Endothelial cell of umbilical vein (primary cell): ENCODE results near the gene RNASE8. TPM values are rescaled to one million over a fixed set of nuclear protein-coding genes. Genes with fewer than 3 reads are reported as not detected.

Experiments
- BruUV-seq: library from RNA; stranded (reverse); fragments of 400-500 nt; replicated peaks from 2 replicates; lab custom pipeline; 2021; lab: Mats Ljungman, UMichigan
- CTCF ChIA-PET: fragments of 300-600, 350-600 bp; sonication (Branson Sonifier 250); formaldehyde crosslinking; loops from one replicate; lab custom pipeline; 2021; ENCODE audit warnings: antibody characterized with exemption, inconsistent platforms; lab: Charles Lee
- POLR2A ChIA-PET: fragments of 300-600, 350-600 bp; sonication (Branson Sonifier 250); formaldehyde crosslinking; loops from one replicate; lab custom pipeline; 2021; ENCODE audit warnings: antibody characterized with exemption, inconsistent platforms; lab: Charles Lee
- DNase-seq: peaks from one replicate; pipeline ENCODE4 v3.0.0-alpha.2; 2011; ENCODE audit warnings: low read depth, low spot score
- FAIRE-seq: peaks from 2 replicates; lab custom pipeline; 2011; peaks lifted over from hg19 to GRCh38; lab: Jason Lieb, UNC
- H2AFZ ChIP-seq: 2 replicates; pipeline ENCODE4 v1.6.0; 2012; ENCODE audit warnings: low read depth, low read length, control low read depth, inconsistent platforms
- H3K27ac ChIP-seq: 2 replicates; pipeline ENCODE4 v1.5.1; 2011; ENCODE audit warnings: low read depth, mild to moderate bottlenecking, control low read depth, low read length, moderate library complexity; ENCODE audit not compliant: insufficient read depth
- H3K27me3 ChIP-seq, 2 experiments: 2 replicates each; pipeline versions ENCODE4 v1.6.0 to v1.6.1; 2011; ENCODE audit warnings: low read length in 2 of 2, mixed read lengths in 1 of 2; ENCODE audit not compliant: control insufficient read depth in 2 of 2, insufficient read depth in 2 of 2
- H3K36me3 ChIP-seq, 2 experiments: 2 replicates in 1 of 2; 3 replicates in 1 of 2; pipeline ENCODE4 v1.5.1; 2011; ENCODE audit warnings: low read length in 2 of 2, mild to moderate bottlenecking in 1 of 2, moderate library complexity in 1 of 2; ENCODE audit not compliant: control insufficient read depth in 2 of 2, insufficient read depth in 2 of 2; ENCODE audit errors: extremely low read depth in 1 of 2
- H3K4me1 ChIP-seq: 3 replicates; pipeline ENCODE4 v1.5.1; 2011; ENCODE audit warnings: mild to moderate bottlenecking, low read length; ENCODE audit not compliant: control insufficient read depth, insufficient read depth; ENCODE audit errors: extremely low read depth
- H3K4me2 ChIP-seq: 2 replicates; pipeline ENCODE4 v1.6.1; 2011; ENCODE audit warnings: low read length, control low read depth, mixed read lengths; ENCODE audit not compliant: insufficient read depth
- H3K4me3 ChIP-seq, 3 experiments: fragments of 200-600 bp in 1 of 3; sonication (generic), shearing (Covaris generic) in 1 of 3; replicated peaks in 1 of 3; 2 replicates each; pipeline ENCODE4 v1.5.1; 2011 to 2016; ENCODE audit warnings: control low read depth in 3 of 3, low read length in 3 of 3, mild to moderate bottlenecking in 2 of 3, inconsistent platforms in 1 of 3, low read depth in 1 of 3, moderate library complexity in 1 of 3; ENCODE audit not compliant: insufficient read depth in 1 of 3
- H3K79me2 ChIP-seq: 2 replicates; pipeline ENCODE4 v1.6.0; 2012; ENCODE audit warnings: low read length, inconsistent platforms; ENCODE audit not compliant: control insufficient read depth, insufficient read depth
- H3K9ac ChIP-seq: replicated peaks from 2 replicates; pipeline ENCODE3; 2011; ENCODE audit warnings: low read length, control low read depth; ENCODE audit not compliant: insufficient read depth; ENCODE audit errors: extremely low read depth
- H3K9me1 ChIP-seq: replicated peaks from 3 replicates; pipeline ENCODE4 v1.6.0; 2011; ENCODE audit warnings: mild to moderate bottlenecking, low read length; ENCODE audit not compliant: control insufficient read depth, insufficient read depth; ENCODE audit errors: extremely low read depth
- H3K9me3 ChIP-seq: replicated peaks from 2 replicates; pipeline ENCODE4 v1.5.1; 2012; ENCODE audit warnings: low read length, inconsistent platforms; ENCODE audit not compliant: control insufficient read depth, insufficient read depth
- H4K20me1 ChIP-seq: replicated peaks from 2 replicates; pipeline ENCODE3; 2011; ENCODE audit warnings: mild to moderate bottlenecking, low read length; ENCODE audit not compliant: control insufficient read depth, insufficient read depth; ENCODE audit errors: extremely low read depth
- EZH2 ChIP-seq: IDR thresholded peaks from 2 replicates; pipeline ENCODE4 v1.6.1; 2012; ENCODE audit warnings: borderline replicate concordance, low read depth, mild to moderate bottlenecking, moderate library complexity, low read length, inconsistent platforms; ENCODE audit not compliant: severe bottlenecking
- FOS ChIP-seq: IDR thresholded peaks from 2 replicates; pipeline ENCODE4 v1.6.1; 2011; ENCODE audit warnings: mild to moderate bottlenecking, low read length, moderate library complexity, borderline replicate concordance; ENCODE audit not compliant: insufficient read depth
- GATA2 ChIP-seq: IDR thresholded peaks from 2 replicates; pipeline ENCODE4 v1.7.0; 2011; ENCODE audit warnings: low read depth, mild to moderate bottlenecking, moderate library complexity, mixed read lengths, low read length; ENCODE audit not compliant: insufficient read length, insufficient read depth
- JUN ChIP-seq: IDR thresholded peaks from 2 replicates; pipeline ENCODE4 v1.6.1; 2011; ENCODE audit warnings: borderline replicate concordance, low read depth; ENCODE audit not compliant: insufficient read length, insufficient read depth
- MAX ChIP-seq: IDR thresholded peaks from 2 replicates; pipeline ENCODE4 v1.6.1; 2011; ENCODE audit not compliant: insufficient read depth, insufficient read length
- MYC ChIP-seq: IDR thresholded peaks from one replicate; pipeline ENCODE4 v1.6.1; 2011; ENCODE audit warnings: mild to moderate bottlenecking, low read depth, low read length
- POLR2A ChIP-seq: IDR thresholded peaks from 2 replicates; pipeline ENCODE4 v1.6.1; 2012; ENCODE audit warnings: low read depth, mild to moderate bottlenecking, control low read depth, low read length
- POLR2AphosphoS5 ChIP-seq: IDR thresholded peaks from 2 replicates; pipeline ENCODE4 v1.6.1; 2012; ENCODE audit warnings: low read depth, mild to moderate bottlenecking, control low read depth, low read length, moderate library complexity; ENCODE audit not compliant: insufficient read depth
- dilution Hi-C: fragments of 300-500 bp; cut with MboI; formaldehyde crosslinking; loops from one replicate; pipeline ENCODE4 v1.15.0; 2019; ENCODE audit warnings: low sequenced_read_pairs; ENCODE audit not compliant: extremely low pct_ligation_motif_present
- intact Hi-C: fragments of 100-400 bp; cut with micrococcal nuclease; formaldehyde crosslinking; loops from one replicate; pipeline ENCODE4 v1.10.0; 2022
- polyA plus RNA-seq, 4 experiments: library from polyadenylated mRNA; depleted of rRNA in 3 of 4; stranded (reverse) in 3 of 4; unstranded in 1 of 4; fragments of >200 nt; gene quantifications; 2 replicates each; pipeline versions ENCODE4 v1.2.1 to v1.2.3, GENCODE V29; 2011 to 2012; ENCODE audit warnings: missing spikeins in 1 of 4
- total RNA-seq: library from RNA; stranded (reverse); gene quantifications from 2 replicates; pipeline ENCODE4 v1.2.3, GENCODE V29; 2021
- TF ChIP-seq, protein P1 (sequence below), 2 donors: IDR thresholded peaks; 1 replicate in 1 of 2; 2 replicates in 1 of 2; pipeline ENCODE4 v1.5.1; 2011; ENCODE audit warnings: low read length in 2 of 2, mild to moderate bottlenecking in 2 of 2, moderate library complexity in 2 of 2, control low read depth in 1 of 2, inconsistent platforms in 1 of 2, low read depth in 1 of 2; ENCODE audit not compliant: insufficient read depth in 1 of 2; ENCODE audit errors: extremely low read depth in 1 of 2

Gene RNASE8
- total and polyA plus RNA-seq, 2 donors (not counting 3 experiments of a cell fraction or from before 2014, with no cell fraction given), result not detected

GRCh38 chr14:21087294-21088091 is 29.9 kb downstream of the RNASE8 start:
- no peak overlapping the region for H3K4me3 ChIP-seq
- dilution Hi-C loops (no loop called here), intact Hi-C loops (loop anchor here (1.0 kb wide), 1 partner anchor 16 kb away; no protein-coding TSS in a partner anchor)
- POLR2A ChIA-PET, result interaction anchor here (1.3 kb wide), 1 partner anchor 17 kb away, joined by 4 read pairs; no protein-coding TSS in a partner anchor
- no peak overlapping the region for H3K27ac ChIP-seq
- H3K27me3 ChIP-seq, result no peaks in the 10 kb centered on the region
- no peak overlapping the region for H3K9ac ChIP-seq
- TF ChIP-seq EZH2 (no peak), GATA2 (no peak), MAX (no peak), JUN (peak; percentile 88), MYC (no peak), FOS (peak; percentile 87), POLR2A (peak; percentile 20), POLR2AphosphoS5 (peak; percentile 32)
- TF ChIP-seq, protein P1, sequence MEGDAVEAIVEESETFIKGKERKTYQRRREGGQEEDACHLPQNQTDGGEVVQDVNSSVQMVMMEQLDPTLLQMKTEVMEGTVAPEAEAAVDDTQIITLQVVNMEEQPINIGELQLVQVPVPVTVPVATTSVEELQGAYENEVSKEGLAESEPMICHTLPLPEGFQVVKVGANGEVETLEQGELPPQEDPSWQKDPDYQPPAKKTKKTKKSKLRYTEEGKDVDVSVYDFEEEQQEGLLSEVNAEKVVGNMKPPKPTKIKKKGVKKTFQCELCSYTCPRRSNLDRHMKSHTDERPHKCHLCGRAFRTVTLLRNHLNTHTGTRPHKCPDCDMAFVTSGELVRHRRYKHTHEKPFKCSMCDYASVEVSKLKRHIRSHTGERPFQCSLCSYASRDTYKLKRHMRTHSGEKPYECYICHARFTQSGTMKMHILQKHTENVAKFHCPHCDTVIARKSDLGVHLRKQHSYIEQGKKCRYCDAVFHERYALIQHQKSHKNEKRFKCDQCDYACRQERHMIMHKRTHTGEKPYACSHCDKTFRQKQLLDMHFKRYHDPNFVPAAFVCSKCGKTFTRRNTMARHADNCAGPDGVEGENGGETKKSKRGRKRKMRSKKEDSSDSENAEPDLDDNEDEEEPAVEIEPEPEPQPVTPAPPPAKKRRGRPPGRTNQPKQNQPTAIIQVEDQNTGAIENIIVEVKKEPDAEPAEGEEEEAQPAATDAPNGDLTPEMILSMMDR (IDR thresholded peaks at IDR 0.05; ENCODE audit: extremely low read depth in 1 of 2, insufficient read depth in 1 of 2, low read depth in 1 of 2, low read length in 2 of 2), result no peak
- DNase-seq, result peak; percentile 85
- peak; percentile 92 for FAIRE-seq
- H3K9me1 ChIP-seq, result no peaks in the 10 kb centered on the region
- H3K36me3 ChIP-seq, result peaks cover 0 to 3% of the 10 kb centered on the region in 2 experiments
- H3K4me1 ChIP-seq, result no peaks in the 10 kb centered on the region
- H4K20me1 ChIP-seq, result no peaks in the 10 kb centered on the region
- BruUV-seq, result no TSS peak
- H2AFZ ChIP-seq, result no peak overlapping the region
- CTCF ChIA-PET, result interaction anchor here (1.3 to 5.8 kb wide), 6 partner anchors 16 to 73 kb away, joined by 4 to 60 read pairs (median 18); partner anchors contain the start of gene ARHGEF40
- no peaks in the 10 kb centered on the region for H3K79me2 ChIP-seq
- no peaks in the 10 kb centered on the region for H3K9me3 ChIP-seq
- H3K4me2 ChIP-seq, result no peak overlapping the region
